GM19455 (cell line): Measurements from ENCODE around the gene LDLRAD3.

Experiments used
- ATAC-seq: cut with Tn5 transposase; IDR thresholded peaks from one replicate; pipeline ENCODE4 v1.9.1; 2021; ENCODE audit not compliant: unreplicated experiment

Gene LDLRAD3

DNA sequence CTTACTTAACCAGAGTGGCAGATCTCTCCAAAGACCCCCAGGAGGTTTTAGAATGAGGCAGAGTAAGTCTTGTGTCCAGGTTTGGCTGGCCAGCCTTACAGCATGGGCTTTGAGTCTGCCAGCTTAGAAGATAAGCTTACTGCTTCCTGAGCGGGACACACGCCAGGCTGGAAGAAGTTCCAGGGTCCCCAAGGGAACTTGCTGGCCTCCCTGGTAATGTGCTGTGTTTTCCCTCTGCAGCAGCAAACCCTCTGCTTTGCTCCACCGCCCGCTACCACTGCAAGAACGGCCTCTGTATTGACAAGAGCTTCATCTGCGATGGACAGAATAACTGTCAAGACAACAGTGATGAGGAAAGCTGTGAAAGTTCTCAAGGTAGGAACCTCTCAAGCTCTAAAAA lies 154.2 kb downstream of the LDLRAD3 start:
- no peak for ATAC-seq

GRCh38 chr11:36098853-36099375 lies 155.1 kb downstream of the LDLRAD3 start:
- no peak for ATAC-seq

- no peak for ATAC-seq
Measured at GRCh38 chr11:36101466-36101865, 157.6 kb downstream of the LDLRAD3 start.

GRCh38 chr11:36102868-36103267 lies 159.0 kb downstream of the LDLRAD3 start:
- ATAC-seq: no peak

DNA sequence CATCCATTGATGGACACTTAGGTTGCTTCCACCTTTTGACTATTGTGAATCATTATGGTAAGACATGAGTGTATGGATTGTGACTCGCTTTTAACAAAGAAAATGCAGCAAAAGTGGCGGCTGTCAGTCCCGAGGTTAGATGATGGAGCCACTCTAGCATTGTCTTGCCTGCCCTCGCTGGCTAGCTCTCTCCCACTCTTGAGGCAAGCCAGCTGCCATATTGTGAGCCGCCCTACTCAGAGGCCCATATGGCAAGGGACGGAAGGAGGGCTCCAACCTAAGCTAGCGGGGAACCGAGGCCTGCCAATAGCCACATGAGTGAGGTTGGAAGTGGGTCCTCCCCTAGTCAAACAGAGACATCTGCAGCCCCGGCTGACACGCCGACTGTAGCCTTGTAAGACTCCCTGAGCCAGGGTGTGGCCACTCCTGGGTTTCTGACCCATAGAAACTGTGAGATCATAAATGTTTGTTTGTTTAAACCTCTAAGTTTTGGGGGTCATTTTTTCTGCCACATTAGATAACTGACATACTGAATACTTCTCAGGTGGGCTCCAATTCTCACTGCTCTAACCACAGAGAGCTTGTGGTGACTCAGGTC lies 160.2 kb downstream of the LDLRAD3 start:
- ATAC-seq: no peak

DNA sequence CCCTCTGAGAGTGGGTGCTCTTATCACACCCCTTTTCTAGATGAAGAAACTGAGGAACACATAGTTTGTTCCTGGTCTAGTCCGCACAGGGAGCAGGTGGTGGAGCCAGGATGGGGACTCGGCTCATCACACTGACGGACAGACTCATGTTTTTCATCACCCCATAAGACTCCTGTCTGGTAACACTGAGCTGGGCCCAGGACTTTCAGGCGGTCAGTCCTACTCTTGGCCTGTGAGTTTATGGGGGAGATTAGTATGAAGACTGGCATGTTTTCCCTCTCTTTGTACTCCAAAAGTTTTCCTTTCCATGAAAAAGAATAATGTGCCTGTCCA lies 160.8 kb downstream of the LDLRAD3 start:
- no peak for ATAC-seq

GRCh38 chr11:36105743-36106581 lies 162.1 kb downstream of the LDLRAD3 start:
- ATAC-seq: no peak

DNA sequence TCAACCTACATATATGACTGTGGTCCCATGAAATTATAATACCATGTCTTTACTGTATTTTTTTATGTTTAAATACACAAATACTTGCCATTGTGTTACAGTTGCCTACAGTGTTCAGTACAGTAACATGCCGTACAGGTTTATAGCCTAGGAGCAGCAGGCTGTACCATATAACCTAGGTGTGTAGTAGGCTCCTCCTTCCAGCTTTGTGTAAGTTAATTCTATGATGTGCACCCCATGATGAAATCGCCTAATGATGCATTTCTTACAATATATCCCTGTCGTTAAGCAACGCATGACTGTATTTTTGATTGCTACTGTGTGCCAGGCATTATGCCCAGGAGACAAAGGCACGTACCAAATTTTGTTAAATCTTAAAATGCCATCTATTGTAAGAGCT lies 163.7 kb downstream of the LDLRAD3 start:
- no peak for ATAC-seq

GRCh38 chr11:36108881-36109589 lies 165.2 kb downstream of the LDLRAD3 start:
- no peak for ATAC-seq

DNA sequence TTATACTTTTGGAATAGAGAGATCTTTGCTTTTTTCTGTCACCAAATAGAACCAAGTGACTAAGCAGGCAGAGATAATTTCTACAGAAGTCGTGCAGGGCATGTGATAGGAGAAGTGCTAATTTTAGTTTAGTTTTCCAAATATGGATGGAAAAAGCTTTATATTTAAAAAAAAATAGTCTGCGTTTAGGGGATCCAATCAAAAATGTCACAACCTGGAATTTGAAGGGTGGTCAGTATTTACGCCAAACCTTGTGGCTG lies 165.7 kb downstream of the LDLRAD3 start:
- ATAC-seq: no peak

DNA sequence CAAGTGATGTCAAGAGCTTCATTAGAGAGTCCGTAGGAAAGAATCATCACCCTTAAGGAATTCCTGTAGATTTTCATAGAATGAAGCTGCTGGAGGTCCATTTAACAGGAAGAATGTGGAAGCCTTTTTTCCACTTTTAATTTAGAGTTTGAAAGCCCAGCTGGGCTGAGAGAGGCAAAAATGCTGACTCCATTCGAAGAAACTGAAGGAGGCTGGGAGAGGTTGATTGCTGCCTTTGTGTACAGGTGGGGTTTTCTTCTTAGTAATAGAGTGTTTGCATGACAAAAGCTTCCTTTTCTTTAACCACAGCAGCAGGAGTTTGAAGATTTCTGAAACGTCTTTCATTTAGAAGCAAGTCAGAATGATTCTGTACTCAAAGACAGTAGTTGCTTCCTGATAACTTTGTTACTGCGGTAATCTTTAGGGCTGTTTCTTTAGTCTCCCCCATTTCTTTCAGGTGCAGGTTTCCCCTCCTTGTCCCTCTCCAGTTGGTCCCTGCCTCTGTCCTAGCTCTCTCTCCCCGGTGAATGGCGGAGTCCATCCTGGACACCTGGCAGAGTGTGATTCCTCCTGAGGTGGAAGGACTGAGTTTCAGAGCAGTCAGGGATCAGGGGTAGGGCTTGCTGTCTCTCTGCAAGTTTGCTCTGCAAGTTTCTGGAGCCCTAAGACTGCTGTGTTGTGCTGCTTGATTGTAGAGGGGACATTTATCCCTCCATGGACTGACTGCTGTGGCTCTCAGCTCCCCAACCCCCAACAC lies 166.2 kb downstream of the LDLRAD3 start:
- no peak for ATAC-seq

DNA sequence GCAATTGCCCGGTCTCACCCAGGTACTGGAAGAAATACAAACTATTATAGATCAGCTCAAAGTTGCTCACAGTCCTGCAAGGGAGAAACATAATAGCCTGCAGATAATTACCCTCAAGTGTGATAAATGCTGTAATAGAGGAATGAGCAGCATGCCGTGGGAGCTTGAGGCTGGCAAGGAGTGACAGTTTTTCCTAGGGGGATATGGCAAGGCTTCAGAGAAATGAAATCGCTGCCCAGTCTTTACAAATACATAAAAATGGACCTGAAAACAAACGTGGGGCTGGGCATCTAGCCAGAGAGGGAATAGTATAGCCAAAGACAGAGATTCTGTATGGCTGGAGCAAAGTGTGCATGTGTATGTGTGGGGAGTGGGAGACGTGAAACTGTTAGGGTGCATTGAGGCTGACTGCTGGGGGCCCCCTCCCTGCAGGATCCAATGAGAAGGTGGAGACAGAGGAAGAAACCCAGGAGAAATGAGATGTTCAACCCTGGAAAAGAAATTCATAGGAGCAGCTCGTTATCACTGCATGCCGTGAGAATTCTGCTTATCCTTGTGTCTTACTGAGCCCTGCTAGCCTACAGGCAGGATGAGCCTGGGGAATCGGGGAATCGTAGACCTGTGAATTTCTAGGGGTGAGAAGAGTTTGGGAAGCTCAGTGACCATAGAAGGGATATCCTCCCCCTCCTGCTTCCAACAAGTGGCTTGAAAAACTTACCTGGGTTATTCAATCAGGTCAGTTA lies 167.0 kb downstream of the LDLRAD3 start:
- ATAC-seq: no peak

GRCh38 chr11:36114095-36114494 lies 170.2 kb downstream of the LDLRAD3 start:
- ATAC-seq: no peak

DNA sequence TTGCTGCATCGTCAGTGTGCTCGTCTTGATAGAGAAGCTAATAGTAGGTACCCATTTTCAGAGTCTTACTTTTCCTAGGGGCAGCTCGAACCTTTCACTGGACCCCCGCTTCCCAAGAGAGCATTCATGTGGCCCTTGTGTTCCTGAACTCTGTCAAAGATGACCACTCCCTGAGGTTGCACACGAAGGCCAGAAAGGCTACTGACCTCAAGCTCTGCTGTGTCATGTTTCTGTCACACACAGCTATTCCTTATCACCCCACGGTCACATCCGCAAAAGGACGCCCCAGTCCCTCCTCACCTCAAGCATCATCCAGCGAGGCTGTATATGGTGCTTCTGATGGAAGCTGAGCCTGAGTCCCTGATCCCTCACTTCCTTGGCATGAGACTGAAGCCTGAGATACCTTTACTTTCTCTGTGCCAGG lies 171.5 kb downstream of the LDLRAD3 start:
- ATAC-seq: no peak

GRCh38 chr11:36116161-36116560 lies 172.3 kb downstream of the LDLRAD3 start:
- no peak for ATAC-seq

GRCh38 chr11:36118084-36118483 lies 174.2 kb downstream of the LDLRAD3 start:
- ATAC-seq: no peak

DNA sequence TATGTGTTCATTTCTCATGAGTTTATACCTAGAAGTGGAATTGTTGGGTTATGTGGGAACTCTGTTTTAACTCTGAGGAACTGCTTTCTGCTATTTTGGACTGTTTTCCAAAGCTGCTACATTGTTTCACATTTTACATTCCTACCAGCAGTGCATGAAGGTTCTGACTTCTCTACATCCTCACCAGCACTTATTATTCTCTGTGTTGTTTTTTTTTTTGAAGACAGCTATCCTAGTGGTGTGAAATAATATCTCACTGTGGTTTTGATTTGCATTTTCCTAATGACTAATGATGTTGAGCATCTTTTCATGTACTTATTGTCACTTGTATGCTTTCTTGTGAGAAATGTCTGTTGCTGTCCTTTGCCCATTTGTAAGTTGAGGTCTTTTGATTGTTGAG lies 175.4 kb downstream of the LDLRAD3 start:
- ATAC-seq: no peak

- ATAC-seq: no peak
Measured at GRCh38 chr11:36121054-36121453, 177.2 kb downstream of the LDLRAD3 start.

DNA sequence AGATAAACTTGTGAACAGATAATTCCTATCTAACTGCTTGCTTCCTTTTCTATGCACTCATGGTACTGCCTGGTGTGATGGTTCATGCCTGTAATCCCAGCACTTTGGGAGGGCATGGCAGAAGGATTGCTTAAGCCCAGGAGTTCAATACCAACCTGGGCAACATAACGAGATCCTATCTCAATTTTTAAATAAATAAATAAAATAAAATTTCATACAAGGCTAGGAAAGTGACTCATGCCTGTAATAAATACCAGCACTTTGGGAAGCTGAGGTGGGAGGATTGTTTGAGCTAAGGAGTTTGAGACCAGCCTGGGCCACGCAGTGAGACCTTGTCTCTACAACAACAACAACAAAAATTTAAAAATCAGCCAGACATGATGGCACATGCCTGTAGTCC lies 178.8 kb downstream of the LDLRAD3 start:
- ATAC-seq: no peak

GRCh38 chr11:36123336-36124101 lies 179.7 kb downstream of the LDLRAD3 start:
- ATAC-seq: no peak
